Astrocyte (in vitro differentiated cells and primary cell): Measurements from ENCODE around the gene MARVELD1. TPM values are rescaled to one million over a fixed set of nuclear protein-coding genes. Genes with fewer than 3 reads are reported as not detected.
"Not testable (repeated sequence)": the region's sequence is repeated elsewhere in the genome, so short reads cannot be mapped to it uniquely, and the experiment has no call there.

Experiments used
- DNase-seq: peaks from one replicate; pipeline ENCODE4 v3.0.0-alpha.2; 2010; ENCODE audit warnings: low read depth
- FAIRE-seq: peaks from 2 replicates; lab custom pipeline; 2011; peaks lifted over from hg19 to GRCh38; lab: Jason Lieb, UNC
- H2AFZ ChIP-seq: 2 replicates; pipeline ENCODE4 v1.6.0; 2012; ENCODE audit warnings: low read depth, low read length, inconsistent platforms
- H3K27ac ChIP-seq: 2 replicates; pipeline ENCODE4 v1.5.1; 2011; ENCODE audit warnings: low read depth, low read length, inconsistent platforms
- H3K27me3 ChIP-seq: 2 replicates; pipeline ENCODE4 v1.6.0; 2011; ENCODE audit warnings: low read length, inconsistent platforms; ENCODE audit not compliant: insufficient read depth
- H3K36me3 ChIP-seq: 2 replicates; pipeline ENCODE4 v1.5.1; 2011; ENCODE audit warnings: low read length, inconsistent platforms; ENCODE audit not compliant: insufficient read depth
- H3K4me1 ChIP-seq: 2 replicates; pipeline ENCODE4 v1.5.1; 2011; ENCODE audit warnings: low read length, inconsistent platforms; ENCODE audit not compliant: insufficient read depth
- H3K4me2 ChIP-seq: 2 replicates; pipeline ENCODE4 v1.6.0; 2012; ENCODE audit warnings: low read length, inconsistent platforms
- H3K4me3 ChIP-seq: 2 replicates; pipeline ENCODE4 v1.5.1; 2011; ENCODE audit warnings: low read depth, mild to moderate bottlenecking, low read length, inconsistent platforms; ENCODE audit not compliant: insufficient read depth
- H3K79me2 ChIP-seq: 2 replicates; pipeline ENCODE4 v1.6.0; 2012; ENCODE audit warnings: mild to moderate bottlenecking, low read length, inconsistent platforms; ENCODE audit not compliant: insufficient read depth
- H3K9ac ChIP-seq: 2 replicates; pipeline ENCODE4 v1.6.0; 2012; ENCODE audit warnings: mild to moderate bottlenecking, low read length, inconsistent platforms
- H3K9me3 ChIP-seq: 2 replicates; pipeline ENCODE4 v1.5.1; 2012; ENCODE audit warnings: low read depth, mild to moderate bottlenecking, low read length, inconsistent platforms; ENCODE audit not compliant: insufficient read depth
- H4K20me1 ChIP-seq: 2 replicates; pipeline ENCODE4 v1.6.0; 2012; ENCODE audit warnings: low read length, inconsistent platforms; ENCODE audit not compliant: insufficient read depth
- H3K27ac Mint-ChIP-seq: one replicate; pipeline ENCODE4 v1.8.0; 2021; ENCODE audit warnings: mild to moderate bottlenecking, mixed read lengths; ENCODE audit not compliant: unreplicated experiment
- H3K27me3 Mint-ChIP-seq: one replicate; pipeline ENCODE4 v1.8.0; 2021; ENCODE audit warnings: low read depth, mixed read lengths; ENCODE audit not compliant: unreplicated experiment
- H3K36me3 Mint-ChIP-seq: one replicate; pipeline ENCODE4 v1.8.0; 2021; ENCODE audit warnings: low read depth, mixed read lengths; ENCODE audit not compliant: unreplicated experiment
- H3K4me1 Mint-ChIP-seq: one replicate; pipeline ENCODE4 v1.8.0; 2021; ENCODE audit warnings: low read depth, mixed read lengths; ENCODE audit not compliant: unreplicated experiment
- H3K4me3 Mint-ChIP-seq: one replicate; pipeline ENCODE4 v1.8.0; 2021; ENCODE audit warnings: mild to moderate bottlenecking, moderate library complexity, mixed read lengths; ENCODE audit not compliant: unreplicated experiment
- H3K9me3 Mint-ChIP-seq: one replicate; pipeline ENCODE4 v1.8.0; 2021; ENCODE audit warnings: mild to moderate bottlenecking, mixed read lengths; ENCODE audit not compliant: unreplicated experiment
- EZH2 ChIP-seq: IDR thresholded peaks from 2 replicates; pipeline ENCODE4 v1.6.1; 2012; ENCODE audit warnings: mild to moderate bottlenecking, low read length, inconsistent platforms; ENCODE audit not compliant: insufficient read depth
- total RNA-seq: library from RNA; stranded (reverse); gene quantifications from 2 replicates; pipeline ENCODE4 v1.2.1, GENCODE V29; 2021
- TF ChIP-seq, protein P1 (sequence below): IDR thresholded peaks from 2 replicates; pipeline ENCODE4 v1.5.1; 2011; ENCODE audit warnings: low read depth, mild to moderate bottlenecking, inconsistent platforms, low read length, moderate library complexity; ENCODE audit not compliant: insufficient read depth

MARVELD1 gene
- total RNA-seq, 1 donor from 2014 or later = 69.7 TPM

DNA sequence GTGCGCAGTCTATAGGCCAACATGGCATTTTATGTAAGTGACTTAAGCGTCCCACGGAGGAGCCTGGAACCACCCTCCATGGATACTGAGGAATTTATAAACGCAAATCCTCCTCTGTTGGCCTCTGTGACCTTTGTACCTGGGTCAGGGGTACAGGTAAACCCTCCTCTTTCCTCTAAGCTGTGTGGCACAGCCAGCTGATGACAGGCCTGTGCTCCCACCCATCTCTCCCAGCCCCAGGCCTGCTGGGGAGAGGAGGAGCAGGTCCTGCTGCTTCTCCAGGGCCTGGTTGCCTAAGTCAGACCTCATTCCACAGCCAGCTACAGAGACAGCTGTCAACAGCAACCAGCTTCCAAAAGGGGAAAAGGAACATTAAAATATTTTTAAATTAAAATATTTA lies 31.5 kb upstream of the MARVELD1 start:
- Mint-ChIP-seq H3K27ac (no peak overlapping the region), H3K36me3 (peaks cover 7% of the 10 kb centered on the region), H3K9me3 (no peaks in the 10 kb centered on the region), H3K4me1 (peaks cover 10% of the 10 kb centered on the region), H3K4me3 (no peak overlapping the region), H3K27me3 (no peaks in the 10 kb centered on the region)
- peaks cover 17% of the 10 kb centered on the region for H3K4me1 ChIP-seq
- no peak for TF ChIP-seq EZH2
- TF ChIP-seq, protein P1, sequence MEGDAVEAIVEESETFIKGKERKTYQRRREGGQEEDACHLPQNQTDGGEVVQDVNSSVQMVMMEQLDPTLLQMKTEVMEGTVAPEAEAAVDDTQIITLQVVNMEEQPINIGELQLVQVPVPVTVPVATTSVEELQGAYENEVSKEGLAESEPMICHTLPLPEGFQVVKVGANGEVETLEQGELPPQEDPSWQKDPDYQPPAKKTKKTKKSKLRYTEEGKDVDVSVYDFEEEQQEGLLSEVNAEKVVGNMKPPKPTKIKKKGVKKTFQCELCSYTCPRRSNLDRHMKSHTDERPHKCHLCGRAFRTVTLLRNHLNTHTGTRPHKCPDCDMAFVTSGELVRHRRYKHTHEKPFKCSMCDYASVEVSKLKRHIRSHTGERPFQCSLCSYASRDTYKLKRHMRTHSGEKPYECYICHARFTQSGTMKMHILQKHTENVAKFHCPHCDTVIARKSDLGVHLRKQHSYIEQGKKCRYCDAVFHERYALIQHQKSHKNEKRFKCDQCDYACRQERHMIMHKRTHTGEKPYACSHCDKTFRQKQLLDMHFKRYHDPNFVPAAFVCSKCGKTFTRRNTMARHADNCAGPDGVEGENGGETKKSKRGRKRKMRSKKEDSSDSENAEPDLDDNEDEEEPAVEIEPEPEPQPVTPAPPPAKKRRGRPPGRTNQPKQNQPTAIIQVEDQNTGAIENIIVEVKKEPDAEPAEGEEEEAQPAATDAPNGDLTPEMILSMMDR = no peak
- FAIRE-seq (no peak), DNase-seq (no peak)
- no peak overlapping the region for H3K4me2 ChIP-seq
- H3K9me3 ChIP-seq = no peaks in the 10 kb centered on the region
- peaks cover 3% of the 10 kb centered on the region for H3K36me3 ChIP-seq
- no peak overlapping the region for H3K4me3 ChIP-seq
- no peak overlapping the region for H2AFZ ChIP-seq
- no peaks in the 10 kb centered on the region for H3K79me2 ChIP-seq
- H4K20me1 ChIP-seq = peaks cover 4% of the 10 kb centered on the region
- H3K9ac ChIP-seq = no peak overlapping the region
- H3K27ac ChIP-seq = no peak overlapping the region
- H3K27me3 ChIP-seq = no peaks in the 10 kb centered on the region

DNA sequence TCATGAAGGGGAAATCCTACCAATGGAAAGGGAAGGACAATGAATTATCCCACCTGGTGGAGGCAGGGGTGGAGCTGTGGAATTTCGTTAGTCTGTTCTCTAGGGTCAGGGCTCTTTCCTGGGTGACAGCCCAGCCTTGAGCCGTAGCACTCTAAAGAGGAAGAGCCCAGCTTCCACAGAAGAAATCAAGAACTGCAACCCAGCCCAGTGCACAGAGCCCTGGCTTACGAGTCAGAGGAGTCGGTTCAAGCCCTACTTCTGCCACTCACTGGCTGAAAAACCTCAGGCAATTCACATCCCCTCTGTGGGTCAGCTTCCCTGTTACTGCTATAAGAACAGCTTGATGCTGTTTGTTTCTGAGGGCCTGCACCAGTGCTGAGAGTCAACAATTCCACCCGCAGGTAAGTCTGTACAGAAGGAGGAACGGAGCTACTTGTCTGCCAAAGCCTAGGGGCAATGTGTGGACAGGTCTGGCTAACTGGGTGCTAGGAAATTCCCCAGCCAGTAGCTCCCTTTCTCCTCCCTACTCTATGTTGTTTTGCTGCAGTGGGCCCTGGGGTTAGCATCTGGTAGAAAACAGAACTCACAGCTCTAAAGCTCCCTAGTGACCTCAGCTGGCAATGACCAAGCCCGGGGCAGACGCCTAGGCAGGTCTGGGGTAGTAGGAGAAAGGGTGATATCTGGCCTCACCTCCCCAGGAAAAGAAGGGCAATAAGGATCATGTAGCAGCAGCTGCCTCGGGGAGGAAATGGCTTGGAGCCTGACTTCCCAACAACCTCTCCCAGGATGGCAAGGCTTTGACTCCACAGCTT lies 29.8 kb upstream of the MARVELD1 start:
- Histone ChIP-seq H4K20me1 (no peaks in the 10 kb centered on the region), H2AFZ (no peak overlapping the region), H3K4me2 (peak overlapping the region; percentile 38), H3K9me3 (no peaks in the 10 kb centered on the region), H3K4me1 (peaks cover 31% of the 10 kb centered on the region), H3K9ac (no peak overlapping the region), H3K79me2 (no peaks in the 10 kb centered on the region), H3K27ac (no peak overlapping the region), H3K4me3 (no peak overlapping the region), H3K27me3 (no peaks in the 10 kb centered on the region), H3K36me3 (no peaks in the 10 kb centered on the region)
- H3K27ac Mint-ChIP-seq = peak overlapping the region; percentile 41
- DNase-seq = peak; percentile 35
- no peak for TF ChIP-seq EZH2
- TF ChIP-seq, protein P1 = no peak
- H3K27me3 Mint-ChIP-seq = no peaks in the 10 kb centered on the region
- H3K36me3 Mint-ChIP-seq = no peaks in the 10 kb centered on the region
- FAIRE-seq = no peak
- H3K4me3 Mint-ChIP-seq = no peak overlapping the region
- no peaks in the 10 kb centered on the region for H3K9me3 Mint-ChIP-seq
- H3K4me1 Mint-ChIP-seq = peaks cover 14% of the 10 kb centered on the region

DNA sequence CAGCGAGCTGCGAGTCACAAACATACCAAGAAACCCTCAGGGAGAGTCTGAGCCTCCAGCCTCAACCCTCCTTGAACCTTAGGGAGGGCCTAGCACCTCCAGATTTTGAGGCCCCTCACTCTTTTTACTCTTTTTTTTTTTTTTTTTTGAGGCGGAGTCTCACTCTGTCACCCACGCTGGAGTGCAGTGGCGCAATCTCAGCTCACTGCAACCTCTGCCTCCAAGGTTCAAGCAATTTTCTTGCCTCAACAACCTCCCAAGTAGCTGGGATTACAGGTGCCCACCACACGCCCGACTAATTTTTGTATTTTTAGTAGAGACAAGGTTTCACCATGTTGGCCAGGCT lies 29.2 kb upstream of the MARVELD1 start:
- H3K4me1 Mint-ChIP-seq = peaks cover 14% of the 10 kb centered on the region

More for the DNA sequence above, 29.2 kb upstream of the MARVELD1 start:
- not testable (repeated sequence) for H3K36me3 Mint-ChIP-seq, H3K9ac ChIP-seq, H3K27me3 ChIP-seq, H3K36me3 ChIP-seq, H3K4me3 ChIP-seq, H3K4me2 ChIP-seq, H3K79me2 ChIP-seq, H2AFZ ChIP-seq, H4K20me1 ChIP-seq, H3K9me3 Mint-ChIP-seq, H3K9me3 ChIP-seq, FAIRE-seq, H3K27ac ChIP-seq, DNase-seq, H3K4me3 Mint-ChIP-seq, H3K27me3 Mint-ChIP-seq
- H3K27ac Mint-ChIP-seq = peak overlapping the region; percentile 41
- H3K4me1 ChIP-seq = peaks cover 33% of the 10 kb centered on the region
